ENCODE results near the gene ZNF700. TPM values are rescaled to one million over a fixed set of nuclear protein-coding genes. Genes with fewer than 3 reads are reported as not detected.

The ZNF700 gene
- total and polyA plus RNA-seq, 2 donors (not counting 1 experiment from before 2014, with no cell fraction given) = 14.3 to 34.9 TPM

GRCh38 chr19:11970174-11970573 is 45.3 kb downstream of the ZNF700 start:
- Histone ChIP-seq H3K27me3 (replicated peaks in 1 of 4; ENCODE audit: control extremely low read depth in 1 of 4, control insufficient read depth in 3 of 4, insufficient read depth in 4 of 4, low read length in 3 of 4) (no peaks in the 10 kb centered on the region), H3K4me3 (ENCODE audit: control extremely low read depth in 1 of 5, extremely low read depth in 1 of 5, insufficient read depth in 1 of 5, low read depth in 2 of 5, low read length in 4 of 5) (no peak overlapping the region), H2AFZ (ENCODE audit: insufficient read depth, low read depth, low read length, poor library complexity, severe bottlenecking) (no peak overlapping the region), H3K4me2 (replicated peaks; ENCODE audit: low read depth, low read length, poor library complexity, severe bottlenecking) (no peak overlapping the region), H4K20me1 (ENCODE audit: control insufficient read depth, insufficient read depth, low read length, poor library complexity, severe bottlenecking) (no peaks in the 10 kb centered on the region), H3K9me3 (ENCODE audit: control extremely low read depth in 1 of 3, control insufficient read depth in 2 of 3, insufficient read depth in 1 of 3, low read length in 2 of 3) (peaks cover 0 to 13% (median 0%) of the 10 kb centered on the region in 3 donors), H3K36me3 (replicated peaks in 1 of 2; ENCODE audit: control extremely low read depth in 1 of 2, control insufficient read depth in 1 of 2, extremely low read depth in 1 of 2, insufficient read depth in 2 of 2, low read length in 1 of 2) (peaks cover 0 to 4% of the 10 kb centered on the region in 2 experiments), H3K4me1 (ENCODE audit: control insufficient read depth in 2 of 2, insufficient read depth in 2 of 2, low read length in 2 of 2) (peaks cover 5 to 8% of the 10 kb centered on the region in 2 donors), H3K79me2 (ENCODE audit: control insufficient read depth, insufficient read depth, low read length) (peaks cover 31% of the 10 kb centered on the region), H3K9ac (ENCODE audit: low read length) (no peak overlapping the region), H3K27ac (ENCODE audit: low read length in 2 of 2) (no peak overlapping the region)
- Mint-ChIP-seq H3K27me3 (no peaks in the 10 kb centered on the region), H3K9me3 (ENCODE audit: insufficient read depth) (peaks cover 2% of the 10 kb centered on the region), H3K27ac (no peak overlapping the region), H3K4me1 (peaks cover 13% of the 10 kb centered on the region), H3K4me3 (no peak overlapping the region)
- TF ChIP-seq EZH2 (IDR thresholded peaks at IDR 0.05; ENCODE audit: borderline replicate concordance, insufficient read depth, low read depth, low read length, poor library complexity, severe bottlenecking) (no peak), CTCF (IDR thresholded peaks at IDR 0.05) (no peak)
- DNase-seq = no peak
- no peak for ATAC-seq (ENCODE audit: low read depth)
- ChIA-PET CTCF (interaction anchor here (1.6 kb wide), 1 partner anchor 46 kb away, joined by 5 read pairs; no protein-coding TSS in a partner anchor), POLR2A (no interaction called here)
- no CpG with 5 or more reads among the region's 1 CpG for WGBS (ENCODE audit: insufficient coverage)
- intact Hi-C loops (cut with micrococcal nuclease) = no loop called here

- Mint-ChIP-seq H3K4me3 (no peak overlapping the region), H3K4me1 (peaks cover 5% of the 10 kb centered on the region), H3K27me3 (no peaks in the 10 kb centered on the region), H3K27ac (no peak overlapping the region), H3K9me3 (ENCODE audit: insufficient read depth) (peaks cover 2% of the 10 kb centered on the region)
- no peak for ATAC-seq (ENCODE audit: low read depth)
- Histone ChIP-seq H3K4me2 (replicated peaks; ENCODE audit: low read depth, low read length, poor library complexity, severe bottlenecking) (no peak overlapping the region), H2AFZ (ENCODE audit: insufficient read depth, low read depth, low read length, poor library complexity, severe bottlenecking) (no peak overlapping the region), H3K4me1 (ENCODE audit: control insufficient read depth in 2 of 2, insufficient read depth in 2 of 2, low read length in 2 of 2) (peaks cover 0 to under 1% of the 10 kb centered on the region in 2 donors), H3K27ac (ENCODE audit: low read length in 2 of 2) (no peak overlapping the region), H3K27me3 (replicated peaks in 1 of 4; ENCODE audit: control extremely low read depth in 1 of 4, control insufficient read depth in 3 of 4, insufficient read depth in 4 of 4, low read length in 3 of 4) (no peaks in the 10 kb centered on the region), H3K79me2 (ENCODE audit: control insufficient read depth, insufficient read depth, low read length) (peaks cover 34% of the 10 kb centered on the region), H3K4me3 (ENCODE audit: control extremely low read depth in 1 of 5, extremely low read depth in 1 of 5, insufficient read depth in 1 of 5, low read depth in 2 of 5, low read length in 4 of 5) (no peak overlapping the region), H3K9ac (ENCODE audit: low read length) (no peak overlapping the region), H4K20me1 (ENCODE audit: control insufficient read depth, insufficient read depth, low read length, poor library complexity, severe bottlenecking) (no peaks in the 10 kb centered on the region), H3K36me3 (replicated peaks in 1 of 2; ENCODE audit: control extremely low read depth in 1 of 2, control insufficient read depth in 1 of 2, extremely low read depth in 1 of 2, insufficient read depth in 2 of 2, low read length in 1 of 2) (peaks cover 0 to 7% of the 10 kb centered on the region in 2 experiments), H3K9me3 (ENCODE audit: control extremely low read depth in 1 of 3, control insufficient read depth in 2 of 3, insufficient read depth in 1 of 3, low read length in 2 of 3) (peaks cover 0 to 15% (median 0%) of the 10 kb centered on the region in 3 donors)
- CTCF ChIA-PET = interaction anchor here (1.6 kb wide), 1 partner anchor 47 kb away, joined by 5 read pairs; no protein-coding TSS in a partner anchor
- no peak for TF ChIP-seq CTCF (IDR thresholded peaks at IDR 0.05)
- TF ChIP-seq EZH2 (IDR thresholded peaks at IDR 0.05; ENCODE audit: borderline replicate concordance, insufficient read depth, low read depth, low read length, poor library complexity, severe bottlenecking) = no peak
- POLR2A ChIA-PET = no interaction called here
- intact Hi-C loops (cut with micrococcal nuclease) = no loop called here
- no CpG with 5 or more reads among the region's 2 CpGs for WGBS (ENCODE audit: insufficient coverage)
- DNase-seq = no peak
Measured at GRCh38 chr19:11971041-11971440, 46.1 kb downstream of the ZNF700 start.

Measured in B cell (primary cell).